ENCODE measurements around the gene KCNIP2.
A peak's percentile ranks its signal among the peaks of the same experiment; 100 is the strongest.

KCNIP2 gene

DNA sequence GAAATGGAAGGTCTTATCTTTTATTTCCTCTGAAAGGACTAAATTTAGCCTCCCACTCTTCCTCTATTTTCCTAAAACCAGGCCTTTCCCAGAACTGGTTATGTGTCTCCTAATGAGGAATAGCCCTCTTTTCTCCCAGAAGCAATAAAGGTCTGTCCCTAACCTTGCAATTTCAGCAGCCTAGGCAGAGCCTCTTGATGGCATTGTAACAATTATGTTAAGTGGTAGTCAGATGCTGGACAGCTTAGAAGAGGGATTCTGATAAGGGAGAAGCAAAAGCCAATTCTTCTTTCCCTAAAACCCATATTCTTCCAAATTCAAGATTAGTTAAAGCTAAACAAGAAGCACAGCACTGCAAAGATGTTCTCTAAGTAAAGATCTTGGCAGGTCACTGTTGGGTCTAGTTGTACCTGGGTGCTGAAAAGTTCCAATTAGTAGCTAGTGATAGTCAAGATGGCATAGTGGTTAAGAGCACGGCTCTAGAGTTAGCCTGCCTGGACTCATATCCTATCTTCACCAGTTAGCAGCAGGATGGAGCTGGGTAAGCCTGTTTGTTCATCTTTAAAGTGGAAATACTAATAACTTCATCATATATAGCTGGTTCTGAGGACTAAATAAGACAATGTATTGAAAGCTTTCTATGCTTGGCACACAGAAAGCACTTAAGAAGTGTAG lies 14.3 kb upstream of the KCNIP2 start:
- Histone ChIP-seq H3K4me3 (no peak overlapping the region), H3K27ac (peak overlapping the region in 1 of 21 experiments; percentile 4)

DNA sequence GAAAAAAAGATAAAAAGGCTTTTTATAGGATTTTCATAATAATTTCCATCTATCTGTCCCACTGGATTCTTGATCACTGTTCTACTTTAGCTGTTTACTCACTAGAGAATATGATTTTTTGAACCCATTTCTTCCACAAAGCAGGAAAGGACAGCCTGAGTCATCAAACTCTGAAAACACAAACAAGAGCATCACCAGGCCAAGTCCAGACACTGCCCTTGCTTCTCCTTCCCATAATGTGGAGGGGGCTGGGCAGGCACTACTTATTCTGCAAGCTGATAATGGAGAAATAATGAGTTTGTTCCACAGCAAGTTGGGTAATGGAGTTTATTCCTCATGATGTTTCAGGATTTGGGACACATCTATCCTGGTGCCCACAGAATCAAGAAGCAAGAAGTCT lies 13.0 kb upstream of the KCNIP2 start:
- H3K4me3 ChIP-seq: no peak overlapping the region
- H3K27ac ChIP-seq: no peak overlapping the region

DNA sequence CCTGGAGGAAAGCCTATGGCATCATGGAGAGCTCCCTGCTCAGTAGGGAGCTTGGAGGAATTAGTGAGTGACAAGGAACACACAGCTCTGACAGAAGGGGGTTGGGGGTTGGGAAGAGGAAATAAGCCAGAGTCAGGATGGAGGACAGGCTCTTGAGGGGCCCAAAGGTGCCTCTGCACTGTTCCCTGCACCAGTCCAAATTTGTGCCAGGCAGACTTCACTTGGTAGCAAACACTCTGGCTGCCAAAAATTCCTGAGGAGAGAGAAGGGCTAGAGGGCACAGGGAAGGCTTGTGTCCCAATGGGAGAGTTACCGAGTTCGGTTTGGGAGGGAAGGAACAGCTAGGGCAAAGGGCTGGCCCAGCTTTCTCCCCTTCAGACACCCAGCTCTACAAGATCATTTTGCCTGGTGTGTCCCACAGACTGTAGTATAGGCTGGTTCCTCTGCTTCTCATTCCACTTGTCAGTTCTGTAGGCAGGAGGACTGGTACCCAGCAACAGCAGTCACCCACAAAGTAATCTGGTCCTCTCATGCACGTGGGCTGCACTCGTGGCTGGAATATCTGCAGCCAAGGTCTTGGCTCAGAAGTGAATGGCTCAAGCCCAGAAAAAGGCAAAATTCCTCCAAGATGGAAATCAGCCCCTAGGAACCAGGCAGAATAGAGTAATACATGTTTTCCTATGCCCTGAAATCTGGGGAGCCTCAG lies 8.0 kb upstream of the KCNIP2 start:
- H3K4me3 ChIP-seq: no peak overlapping the region
- H3K27ac ChIP-seq: no peak overlapping the region

DNA sequence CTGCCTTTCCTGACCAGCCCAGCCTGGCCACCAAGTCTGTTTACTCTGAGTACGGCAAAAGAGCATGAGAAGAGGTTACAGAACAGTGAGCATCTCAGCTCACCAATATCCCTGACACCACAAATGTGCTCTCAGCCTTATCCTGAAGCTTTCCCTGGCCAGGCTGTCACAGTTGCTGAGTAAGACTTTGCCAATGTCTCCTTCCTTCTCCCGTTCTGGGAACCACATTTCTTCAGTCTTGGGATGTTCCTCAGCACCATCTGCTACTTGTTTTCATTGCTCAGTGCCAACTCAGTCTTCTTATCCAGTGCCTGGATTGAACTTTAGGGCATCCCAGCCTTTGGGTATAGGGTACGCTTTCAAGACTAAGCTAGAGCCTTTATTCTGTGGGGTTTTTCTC lies 7.1 kb upstream of the KCNIP2 start:
- H3K27ac ChIP-seq: no peak overlapping the region
- no peak overlapping the region for H3K4me3 ChIP-seq

DNA sequence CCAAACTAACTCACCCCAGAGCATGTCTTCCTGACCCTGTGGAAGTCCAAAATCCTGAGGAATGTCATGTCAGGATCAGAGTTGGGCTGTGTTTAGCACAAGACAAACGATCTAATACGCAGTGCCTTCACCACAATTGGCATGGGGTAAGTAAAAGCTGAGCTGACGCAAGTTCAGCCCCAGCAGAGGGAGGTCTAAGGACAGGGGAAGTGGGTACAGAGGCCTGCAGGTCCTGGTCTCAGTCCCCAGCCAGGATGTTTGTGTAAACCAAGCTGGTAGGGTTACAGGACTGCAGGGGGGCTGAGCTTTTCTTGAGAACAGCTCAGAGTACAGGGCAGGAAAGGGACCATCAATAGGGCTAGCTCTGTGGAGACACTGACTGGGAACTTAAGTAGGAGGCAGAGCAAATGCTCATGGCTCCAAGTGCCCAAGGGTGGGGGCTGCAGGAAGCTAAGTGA lies 5.3 kb upstream of the KCNIP2 start:
- Histone ChIP-seq H3K27ac (no peak overlapping the region), H3K4me3 (no peak overlapping the region)

DNA sequence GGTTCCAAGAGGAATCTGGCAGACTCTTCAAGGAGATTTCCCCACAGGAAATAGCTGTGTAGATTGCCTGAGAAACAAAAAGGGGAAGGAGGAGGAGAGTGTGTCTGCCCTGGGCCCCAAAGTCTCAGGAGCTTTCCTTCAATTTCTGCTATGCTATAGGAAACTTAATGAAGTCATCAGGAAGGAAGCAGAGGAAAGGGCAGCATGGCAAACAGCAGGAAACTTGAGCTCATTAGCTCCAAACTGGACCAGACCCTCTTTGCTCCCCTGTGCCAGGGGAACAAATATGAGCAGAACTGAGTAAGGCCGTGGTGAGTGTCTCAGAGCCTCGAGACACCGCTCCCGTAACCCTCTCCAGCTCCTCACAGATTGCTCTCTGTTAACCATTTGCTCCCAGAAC lies 4.8 kb upstream of the KCNIP2 start:
- Histone ChIP-seq H3K4me3 (no peak overlapping the region), H3K27ac (no peak overlapping the region)

DNA sequence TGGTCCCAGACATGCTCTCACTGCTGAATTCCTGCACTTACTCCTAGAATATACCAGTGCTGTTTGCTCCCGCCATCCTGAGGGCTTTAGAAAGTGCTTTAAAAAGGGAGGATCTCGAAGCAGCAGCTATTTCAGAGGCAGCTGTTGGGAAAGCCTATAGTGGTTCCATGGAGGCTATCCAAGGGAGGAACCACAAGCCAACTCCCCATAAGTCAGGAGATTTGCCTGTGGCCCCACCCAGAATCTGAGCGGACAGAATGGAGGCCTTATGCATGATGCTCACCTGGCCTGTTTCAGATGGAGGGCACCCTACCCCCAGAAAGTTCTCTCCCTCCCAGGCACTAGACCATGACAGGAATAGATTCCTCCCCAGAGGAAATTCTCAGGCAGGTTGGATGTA lies 2.3 kb upstream of the KCNIP2 start:
- H3K4me3 ChIP-seq: no peak overlapping the region
- H3K27ac ChIP-seq: no peak overlapping the region

DNA sequence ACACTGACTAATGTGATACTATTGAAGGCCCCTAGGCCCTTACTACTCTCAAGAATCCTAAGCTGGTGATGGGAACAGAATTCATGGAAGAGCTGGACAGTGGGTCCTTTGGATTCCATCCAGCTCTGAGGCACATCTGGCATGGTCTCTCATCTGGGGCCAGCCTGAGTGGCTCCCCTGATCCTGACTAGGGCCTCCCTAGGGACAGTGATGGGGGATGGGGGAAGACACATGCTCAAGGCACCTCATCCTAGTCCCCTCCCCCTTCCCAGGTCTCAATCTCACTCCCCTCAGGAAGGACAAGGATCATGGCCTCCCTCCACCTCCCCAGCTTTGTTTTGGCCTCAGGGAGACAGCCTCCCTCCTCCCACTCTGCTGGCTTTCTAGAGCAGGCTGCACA lies 1.8 kb downstream of the KCNIP2 start:
- H3K27ac ChIP-seq: no peak overlapping the region
- no peak overlapping the region for H3K4me3 ChIP-seq

DNA sequence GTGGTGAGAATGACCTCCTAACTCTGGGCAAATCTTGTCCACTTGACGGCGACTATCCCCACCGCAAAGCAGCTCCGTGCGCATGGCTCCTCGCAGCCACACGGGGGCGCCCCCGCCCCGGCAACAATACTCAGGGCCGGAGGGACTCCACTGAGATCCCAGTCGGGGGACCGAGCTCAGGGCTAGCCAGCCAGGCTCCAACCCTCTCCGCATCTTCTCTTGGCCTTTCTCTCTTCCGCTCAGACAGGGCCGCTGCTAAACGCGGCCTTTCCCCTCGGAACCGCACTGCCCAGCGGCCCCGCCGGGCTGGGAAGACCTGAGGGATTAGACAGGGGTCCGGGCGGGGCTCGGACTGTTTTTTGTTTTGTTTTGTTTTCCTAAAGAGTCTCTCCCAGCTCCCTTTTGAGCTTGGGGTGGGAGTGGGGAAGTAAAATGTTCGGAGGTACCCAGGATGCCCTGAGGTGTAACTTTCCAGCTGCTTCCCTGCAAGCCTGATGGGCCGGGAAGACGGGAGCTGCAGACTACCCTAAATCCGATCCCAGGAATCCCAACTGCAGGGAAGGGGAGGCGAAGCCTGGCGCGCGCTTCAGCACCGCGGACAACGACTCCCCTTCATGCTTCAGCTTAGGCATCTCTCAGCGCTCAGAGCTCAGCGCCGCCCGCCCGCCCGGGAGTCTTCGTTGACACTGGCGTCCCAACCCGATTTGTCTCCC lies 2.7 kb downstream of the KCNIP2 start:
- Histone ChIP-seq H3K4me3 (peak overlapping the region in 6 of 7 experiments; percentile 0 to 33 (median 14)), H3K27ac (no peak overlapping the region)

DNA sequence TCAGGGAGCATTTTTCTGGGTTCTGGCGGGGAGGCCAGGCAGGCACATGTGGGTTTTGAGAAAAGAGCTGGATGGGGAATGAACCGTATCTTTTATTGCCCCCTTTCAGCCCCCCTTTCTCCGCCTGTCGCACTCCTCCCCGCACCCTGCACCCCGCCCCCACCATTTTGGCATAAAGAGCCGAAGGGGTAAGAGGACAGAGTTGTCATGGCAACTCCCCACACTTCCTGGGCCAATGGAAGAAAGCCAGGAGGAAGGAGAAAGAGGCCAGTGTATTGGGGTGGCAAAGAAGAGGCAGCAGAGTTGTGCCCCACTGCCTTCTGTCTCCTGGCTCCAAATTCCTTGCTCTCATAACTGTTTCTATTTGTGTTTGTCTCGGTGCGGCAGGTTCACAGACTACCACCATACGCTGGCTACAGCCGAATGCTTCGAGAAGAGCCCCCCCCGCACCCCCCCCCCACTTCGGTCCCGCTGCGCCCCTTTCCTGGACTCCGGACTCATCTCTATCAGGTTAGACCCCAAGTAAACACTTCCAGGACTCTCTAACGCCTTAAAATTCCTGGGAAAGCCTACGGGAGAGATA lies 3.4 kb downstream of the KCNIP2 start:
- peak overlapping the region in 1 of 21 experiments; percentile 30 for H3K27ac ChIP-seq
- H3K4me3 ChIP-seq: peak overlapping the region; percentile 12 to 33 (median 25)

DNA sequence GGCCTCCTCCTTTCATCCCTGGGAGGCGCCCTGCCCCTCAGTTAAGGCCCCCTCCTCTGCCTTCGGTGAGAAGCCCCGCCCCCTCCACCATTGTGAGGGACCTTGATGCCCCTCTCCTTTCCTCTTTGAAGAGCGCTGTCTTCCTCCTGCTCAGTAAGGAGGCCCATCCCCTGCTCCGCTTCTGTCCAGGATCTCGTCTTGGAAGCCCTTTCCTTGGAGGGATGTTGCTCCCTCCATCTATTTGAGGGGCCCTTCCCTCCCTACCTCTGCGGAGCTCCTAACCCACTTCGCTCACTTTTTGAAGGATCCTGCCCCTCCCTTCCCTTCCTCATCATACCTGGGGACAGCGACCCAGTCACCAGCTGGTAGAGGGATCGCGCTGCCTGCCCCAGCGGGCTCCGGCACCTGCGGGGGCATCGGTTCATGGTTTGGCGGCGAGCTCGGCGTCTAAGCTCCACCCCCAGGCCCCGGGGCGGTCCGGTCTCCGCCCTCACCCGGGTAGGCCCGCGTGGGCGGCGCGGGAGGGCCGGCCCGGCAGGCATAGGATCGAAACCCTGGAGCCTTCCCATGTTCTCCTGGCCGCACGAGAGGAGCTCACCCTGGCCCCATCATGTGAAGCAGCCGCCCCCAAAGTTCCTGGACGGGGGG lies 4.1 kb downstream of the KCNIP2 start:
- Histone ChIP-seq H3K4me3 (peak overlapping the region; percentile 12 to 33 (median 25)), H3K27ac (peak overlapping the region in 1 of 21 experiments; percentile 30)

DNA sequence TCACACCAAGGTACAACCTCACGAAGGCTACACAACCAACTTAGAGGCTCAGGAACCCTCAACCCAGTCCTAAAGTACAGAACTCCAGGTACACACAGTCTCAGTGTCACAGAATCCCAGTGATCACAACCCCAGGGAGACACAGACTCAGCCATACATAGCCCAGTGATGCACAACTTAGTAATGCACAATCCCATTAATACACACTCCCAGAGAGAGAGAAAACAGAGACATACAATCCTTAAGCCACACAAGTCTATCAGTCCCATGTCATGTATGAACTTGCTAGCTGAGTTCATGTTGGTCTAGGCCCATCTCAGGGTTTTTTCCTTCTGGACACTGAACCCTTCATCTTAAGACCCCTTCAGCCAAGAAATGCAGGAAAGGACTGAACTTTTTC lies 4.6 kb downstream of the KCNIP2 start:
- Histone ChIP-seq H3K27ac (no peak overlapping the region), H3K4me3 (no peak overlapping the region)

DNA sequence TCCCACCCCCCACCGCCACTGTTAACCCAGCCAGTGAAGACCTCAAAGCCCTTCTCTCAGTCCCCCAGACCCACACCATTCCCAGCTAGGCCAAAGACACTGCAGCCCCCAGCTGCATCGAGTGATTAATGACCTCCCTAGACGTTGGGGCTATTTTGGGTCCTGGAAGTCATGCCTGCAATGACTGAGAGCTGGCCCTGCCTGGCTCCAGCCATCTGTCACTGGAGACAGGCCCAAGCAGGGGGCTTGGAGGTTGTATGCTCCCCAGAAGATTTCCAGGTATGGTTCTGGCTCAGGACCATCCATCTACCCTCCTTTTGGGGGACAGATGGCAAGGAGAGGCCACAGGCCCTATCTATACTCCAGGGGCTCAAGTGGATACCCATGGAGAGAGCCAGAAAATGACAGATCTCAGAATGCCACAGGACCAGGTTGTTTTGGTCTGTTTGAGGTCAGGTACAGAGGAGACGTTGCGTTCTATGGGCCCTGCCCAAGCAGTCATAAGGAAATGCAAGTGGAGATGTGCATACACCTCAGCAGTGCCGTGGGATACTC lies 5.1 kb downstream of the KCNIP2 start:
- no peak overlapping the region for H3K27ac ChIP-seq

DNA sequence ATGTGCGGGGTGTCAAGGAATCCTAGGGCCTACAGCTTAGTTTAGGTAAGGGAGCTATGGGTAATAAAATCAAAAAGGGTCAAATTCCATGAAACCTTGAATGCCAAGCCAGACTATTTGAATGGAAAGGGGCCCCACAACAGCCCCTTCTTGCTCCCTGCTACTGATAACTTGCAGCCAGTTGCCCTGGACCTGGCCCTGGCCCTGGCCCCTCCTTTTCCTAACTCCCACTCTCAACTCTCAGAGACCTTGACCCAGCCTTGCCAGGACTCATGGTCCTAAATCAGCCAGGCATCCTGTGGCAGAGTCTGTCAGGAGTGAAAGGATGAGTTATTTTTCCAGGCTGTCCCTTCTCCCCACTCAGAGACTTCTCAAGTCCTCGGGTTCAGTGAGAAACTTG lies 5.9 kb downstream of the KCNIP2 start:
- H3K4me3 ChIP-seq: no peak overlapping the region
- H3K27ac ChIP-seq: no peak overlapping the region

More for the DNA sequence above, 5.1 kb downstream of the KCNIP2 start:
- no peak overlapping the region for H3K4me3 ChIP-seq

DNA sequence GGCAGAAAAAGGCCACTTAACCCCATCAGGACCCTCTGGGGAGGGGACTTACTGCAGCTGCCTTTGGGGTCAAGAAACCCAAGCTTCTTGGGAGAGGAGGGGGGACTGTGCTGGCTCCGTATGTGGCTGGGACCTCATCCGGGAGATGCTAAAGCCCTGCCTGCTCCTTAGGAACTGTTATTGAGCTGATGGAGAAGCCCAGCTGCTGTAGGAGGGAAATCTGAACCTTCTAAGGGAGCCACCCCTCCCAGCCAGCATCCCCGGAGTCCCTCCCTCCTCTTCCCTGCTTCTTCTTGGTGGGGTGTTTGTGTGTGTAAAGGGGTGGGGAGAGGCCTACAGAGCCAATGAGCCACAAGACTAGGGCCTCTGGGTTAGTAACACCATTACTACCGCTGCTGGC lies 8.2 kb downstream of the KCNIP2 start:
- H3K4me3 ChIP-seq: no peak overlapping the region
- H3K27ac ChIP-seq: no peak overlapping the region

DNA sequence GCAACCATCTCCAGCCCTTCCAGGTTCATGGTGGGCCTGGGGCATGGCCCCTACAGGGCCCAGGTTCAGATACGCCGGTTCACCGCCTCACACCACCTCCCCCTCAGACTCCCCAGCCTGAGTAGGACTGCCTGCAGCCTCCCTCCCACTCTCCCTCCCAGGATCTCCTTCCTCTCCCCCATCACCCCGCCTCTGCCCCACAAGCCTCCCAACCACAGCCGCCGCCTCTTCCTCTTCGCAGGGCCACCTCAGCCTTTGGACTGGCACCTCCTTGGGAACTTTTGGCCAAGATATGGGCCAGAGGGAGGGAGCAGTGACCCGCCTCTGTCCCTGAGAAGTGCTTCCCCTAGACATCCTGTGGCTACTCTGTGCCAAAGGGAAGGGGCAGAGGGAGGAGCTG lies 9.3 kb downstream of the KCNIP2 start:
- H3K27ac ChIP-seq: no peak overlapping the region
- no peak overlapping the region for H3K4me3 ChIP-seq

DNA sequence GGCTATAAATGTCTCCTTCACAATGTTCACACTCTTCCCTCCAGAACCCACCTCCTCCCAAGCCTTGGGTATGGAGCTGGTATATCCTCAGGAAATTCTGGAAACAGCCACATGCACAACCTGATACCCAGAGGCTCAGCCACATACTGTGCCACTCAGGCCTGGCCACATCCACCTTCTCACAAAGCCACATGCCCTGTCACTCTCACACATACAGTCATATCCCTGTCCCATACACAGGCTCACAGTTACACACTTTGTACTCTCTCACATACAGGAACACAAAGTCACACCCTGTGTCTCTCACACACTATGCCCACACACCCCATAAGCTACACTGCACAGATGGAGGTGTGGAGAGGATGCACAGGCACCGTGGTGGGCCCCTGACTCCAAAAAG lies 10.1 kb downstream of the KCNIP2 start:
- H3K4me3 ChIP-seq: no peak overlapping the region
- H3K27ac ChIP-seq: no peak overlapping the region

DNA sequence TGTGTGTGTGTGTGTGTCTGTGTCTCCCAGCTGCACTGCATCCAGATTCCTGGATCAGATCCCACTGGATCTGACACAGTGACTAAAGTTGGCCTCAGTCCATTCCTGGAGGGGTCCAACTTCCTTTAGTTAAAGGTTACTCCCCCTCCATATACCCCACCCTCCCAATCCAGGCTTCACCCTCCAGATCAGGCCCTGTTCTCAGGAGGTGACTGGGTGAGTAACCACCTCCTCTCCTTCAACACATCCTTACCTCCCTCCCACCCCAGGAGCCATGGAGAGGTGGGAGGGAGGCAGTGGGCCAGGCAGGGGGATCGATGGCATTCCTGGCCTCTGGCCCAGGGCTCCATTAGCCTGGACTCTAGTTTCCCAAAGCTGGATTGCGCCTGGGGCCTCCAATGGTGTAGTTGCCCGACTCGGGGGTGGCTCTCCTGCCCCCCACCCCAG lies 11.3 kb downstream of the KCNIP2 start:
- peak overlapping the region in 2 of 21 experiments; percentile 32 to 37 for H3K27ac ChIP-seq
- no peak overlapping the region for H3K4me3 ChIP-seq

DNA sequence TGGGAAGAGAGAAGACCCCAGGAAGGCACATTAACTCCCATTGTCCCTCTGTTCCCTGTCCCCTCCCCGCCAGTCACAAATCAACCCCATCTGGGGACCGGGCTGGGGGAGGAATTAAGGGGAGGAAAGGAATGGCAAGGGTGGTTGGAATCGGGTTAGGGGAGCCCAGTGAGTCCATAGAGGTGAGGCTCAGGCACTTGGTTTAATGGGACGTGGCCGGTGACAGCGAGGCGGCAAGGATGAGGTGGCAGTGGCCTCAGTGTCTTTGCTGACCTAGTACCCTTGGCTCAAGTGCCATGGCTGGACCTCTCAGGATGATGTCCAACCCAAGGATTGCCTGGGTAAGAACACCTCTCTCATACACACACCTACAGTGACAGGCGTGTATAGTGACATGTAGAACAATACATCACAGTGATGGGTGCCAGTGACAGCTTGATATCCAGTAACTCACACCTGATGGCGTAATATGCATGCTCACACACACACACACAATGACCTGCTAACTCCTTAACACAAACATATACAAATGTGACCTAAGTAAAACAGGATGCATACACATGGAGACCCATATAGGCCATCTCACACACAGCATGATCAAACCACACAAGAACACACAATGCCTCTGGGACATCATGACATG lies 12.3 kb downstream of the KCNIP2 start:
- peak overlapping the region in 19 of 21 experiments; percentile 35 to 89 (median 69) for H3K27ac ChIP-seq
- peak overlapping the region; percentile 31 to 48 (median 40) for H3K4me3 ChIP-seq

Measured in skin epidermis (tissue), 12 donors.